Muscle of back (tissue), 11 donors: ENCODE results near the gene SMYD3. TPM values are rescaled to one million over a fixed set of nuclear protein-coding genes. Genes with fewer than 3 reads are reported as not detected.
A peak's percentile ranks its signal among the peaks of the same experiment; 100 is the strongest.
"Not testable (repeated sequence)": the region's sequence is repeated elsewhere in the genome, so short reads cannot be mapped to it uniquely, and the experiment has no call there.

Experiments used
- DNase-seq, 3 donors: peaks; one replicate each; pipeline versions ENCODE4 v3.0.0 to v3.0.0-alpha.2; 2013
- polyA plus RNA-seq, 10 donors: library from polyadenylated mRNA; unstranded; fragments of 120-200 nt; gene quantifications; one replicate each; pipeline ENCODE4 v1.2.1, GENCODE V29; 2013; ENCODE audit not compliant: insufficient read length in 10 of 10

Gene SMYD3
- polyA plus RNA-seq, 10 donors: 7.0 to 11.3 (median 9.9) TPM

DNA sequence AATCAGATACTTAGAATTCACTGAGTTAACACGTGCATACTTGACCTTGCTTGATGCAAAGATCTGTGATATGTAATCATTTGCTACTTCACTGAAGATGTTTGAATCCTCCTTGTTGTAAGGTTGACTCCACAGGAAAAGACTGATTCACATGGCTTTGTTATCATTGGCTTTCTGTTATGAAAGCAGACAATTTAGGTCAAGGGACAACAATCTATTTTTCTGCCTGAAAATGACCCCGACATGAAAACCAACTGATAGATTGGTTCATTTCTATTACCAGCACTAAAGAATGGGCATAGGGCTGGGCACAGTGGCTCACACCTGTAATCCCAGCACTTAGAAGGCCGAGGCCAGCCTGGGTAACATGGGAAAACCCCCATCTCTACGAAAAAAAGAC is 546.9 kb downstream of the SMYD3 start:
- no peak for DNase-seq

DNA sequence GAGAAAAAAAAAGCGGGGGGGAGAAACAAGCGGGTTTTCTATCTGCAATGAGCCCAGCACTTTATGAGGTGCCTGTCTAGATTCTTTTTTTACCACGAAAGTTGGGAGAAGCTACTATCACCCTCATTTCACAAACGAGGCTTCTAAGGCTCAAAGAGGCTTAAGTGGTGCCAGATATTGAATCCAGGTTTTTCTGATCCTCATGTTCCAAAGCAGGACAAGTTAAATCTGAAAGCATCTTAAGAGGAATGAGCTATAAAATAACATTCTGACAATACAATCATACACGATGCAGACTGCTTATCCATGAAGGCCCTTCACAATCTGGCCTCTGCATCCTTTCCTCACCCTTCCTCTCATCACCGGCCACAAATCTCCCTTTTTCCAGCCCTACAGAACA is 549.1 kb downstream of the SMYD3 start:
- no peak for DNase-seq

DNA sequence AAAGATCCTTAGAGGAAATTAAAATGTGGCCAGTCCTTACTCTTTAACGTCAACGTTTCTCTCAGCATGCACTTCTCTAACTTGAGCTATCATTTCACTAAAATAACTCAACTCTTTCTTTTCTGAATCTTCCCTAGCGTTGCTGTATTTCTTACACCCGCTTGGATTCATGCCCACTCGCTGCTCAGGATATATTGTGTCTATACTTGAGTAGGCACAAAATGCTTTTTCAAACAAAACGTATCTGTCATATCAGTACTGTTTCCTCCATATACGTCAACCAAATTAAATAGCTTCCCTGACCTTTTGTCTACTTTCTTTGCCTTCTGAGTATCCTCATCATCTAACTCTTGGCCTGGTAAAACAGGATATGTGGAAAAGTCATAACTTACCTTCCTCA is 549.7 kb downstream of the SMYD3 start:
- no peak for DNase-seq

DNA sequence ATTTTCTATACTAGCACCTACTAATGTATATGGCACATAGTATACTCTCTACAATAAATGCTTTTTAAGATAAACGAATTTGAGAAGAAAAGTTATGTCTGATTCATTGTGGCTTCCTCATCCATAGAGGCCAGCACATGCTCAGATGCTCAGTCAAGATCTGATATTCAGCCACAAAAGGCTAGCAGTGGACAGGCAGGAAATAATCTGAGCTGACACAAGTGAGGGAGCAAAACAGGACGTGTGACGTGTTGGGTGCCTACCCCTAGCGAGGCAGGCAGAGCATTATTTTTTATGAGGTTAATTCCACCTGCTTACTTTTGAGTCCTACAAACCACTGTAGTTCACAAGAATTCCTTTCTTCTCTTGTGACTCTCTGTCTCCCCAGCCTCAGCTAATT is 550.9 kb downstream of the SMYD3 start:
- no peak for DNase-seq

DNA sequence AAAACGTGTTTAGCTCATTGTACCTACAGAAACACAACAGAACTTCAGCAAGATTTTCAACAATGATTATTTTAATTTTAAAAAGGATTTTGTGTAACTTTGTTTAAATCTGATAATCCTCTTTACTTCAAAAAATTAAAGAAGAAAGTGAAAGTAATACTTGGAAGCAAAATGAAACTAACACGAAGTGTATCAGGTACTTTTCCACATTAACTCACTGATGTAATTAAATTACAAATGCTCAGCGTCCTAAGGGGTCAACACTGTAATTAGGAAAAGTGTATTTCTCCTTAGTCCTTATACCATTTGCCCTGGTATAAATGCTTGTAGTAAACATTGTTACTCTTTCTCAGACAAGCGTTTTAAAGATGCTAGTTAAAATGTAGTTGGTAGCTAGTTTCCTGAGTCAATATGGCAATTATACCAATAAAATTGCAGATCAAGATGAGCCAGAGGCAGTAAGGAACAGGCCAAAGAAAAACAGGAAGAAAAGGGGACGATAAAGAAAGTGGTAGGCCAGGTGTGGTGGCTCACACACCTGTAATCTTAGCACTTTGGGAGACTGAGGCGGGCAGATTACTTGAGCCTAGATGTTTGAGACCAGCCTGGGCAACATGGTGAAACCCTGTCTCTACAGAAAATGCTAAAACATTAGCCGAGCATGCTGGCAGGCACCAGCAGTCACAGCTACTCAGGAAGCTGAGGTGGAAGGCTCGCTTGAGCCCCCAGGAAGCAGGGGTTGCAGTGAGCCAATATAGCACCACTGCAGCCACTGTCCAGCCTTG is 553.0 kb downstream of the SMYD3 start:
- no peak for DNase-seq

DNA sequence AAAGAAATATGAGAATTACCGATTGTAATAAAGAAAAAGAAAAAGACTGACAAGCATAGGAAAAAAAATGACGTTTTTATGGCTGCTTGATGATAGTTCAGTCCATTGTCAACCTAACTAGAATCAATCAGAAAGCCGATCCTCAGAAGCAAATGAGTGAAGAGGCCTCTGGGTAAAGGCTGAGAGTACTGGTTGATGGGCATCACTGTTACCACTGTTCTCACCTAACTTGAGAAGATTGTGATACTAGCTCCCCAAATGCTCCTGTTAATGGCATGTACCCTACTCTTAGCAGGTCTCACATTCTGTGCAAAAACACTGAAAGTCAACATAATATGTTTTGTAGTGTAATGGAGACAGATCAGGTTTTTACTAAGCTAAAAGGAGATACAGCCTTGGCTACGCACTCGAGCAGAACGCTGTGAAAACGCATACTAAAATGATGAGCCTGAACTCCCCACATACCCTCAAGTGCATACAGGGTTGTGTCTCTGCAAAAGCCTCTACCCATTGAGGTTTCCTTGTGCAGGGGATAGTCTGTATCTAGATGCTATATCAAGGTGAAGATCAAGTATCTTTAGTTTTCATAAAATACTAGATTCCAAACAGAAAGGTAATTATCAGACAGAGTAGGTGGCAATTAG is 554.6 kb downstream of the SMYD3 start:
- DNase-seq: no peak

DNA sequence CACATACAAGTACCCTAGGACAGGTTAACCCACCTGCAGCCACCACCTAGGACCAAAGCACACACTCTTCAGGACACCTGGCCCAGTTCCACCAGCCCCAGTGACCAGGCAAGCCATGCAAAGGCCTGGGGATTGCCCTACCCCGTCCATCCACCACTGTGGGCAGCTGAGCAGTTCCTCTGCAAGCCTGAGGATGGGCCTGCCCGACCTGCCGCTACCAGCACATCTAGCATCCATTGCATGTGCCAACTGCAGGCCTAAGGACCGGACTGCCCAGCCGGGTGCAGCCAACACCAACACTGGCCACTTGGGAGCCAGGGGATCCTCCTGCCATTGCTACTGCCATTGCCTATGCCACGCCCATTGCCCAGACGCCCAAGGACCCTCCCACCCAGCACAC is 558.3 kb downstream of the SMYD3 start:
- no peak for DNase-seq

DNA sequence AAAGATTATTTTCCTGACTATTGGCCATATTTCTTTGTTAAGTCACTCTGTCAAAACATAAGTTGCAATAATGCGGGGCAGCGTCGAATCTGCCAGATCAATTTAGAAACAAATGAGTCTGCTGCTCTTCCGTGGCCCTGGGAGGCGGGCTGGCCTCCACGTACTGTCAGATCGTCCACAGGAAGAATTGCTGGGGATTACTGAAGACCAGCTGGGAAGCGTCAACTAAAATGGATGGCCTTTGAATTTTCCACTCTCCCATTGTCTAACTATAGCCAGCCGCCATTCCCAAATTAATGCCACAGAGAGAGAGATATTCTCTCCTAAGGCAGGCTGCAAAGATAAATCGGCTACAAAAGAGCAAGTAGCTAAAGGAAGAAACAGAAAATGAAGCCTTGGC is 560.2 kb downstream of the SMYD3 start:
- no peak for DNase-seq

DNA sequence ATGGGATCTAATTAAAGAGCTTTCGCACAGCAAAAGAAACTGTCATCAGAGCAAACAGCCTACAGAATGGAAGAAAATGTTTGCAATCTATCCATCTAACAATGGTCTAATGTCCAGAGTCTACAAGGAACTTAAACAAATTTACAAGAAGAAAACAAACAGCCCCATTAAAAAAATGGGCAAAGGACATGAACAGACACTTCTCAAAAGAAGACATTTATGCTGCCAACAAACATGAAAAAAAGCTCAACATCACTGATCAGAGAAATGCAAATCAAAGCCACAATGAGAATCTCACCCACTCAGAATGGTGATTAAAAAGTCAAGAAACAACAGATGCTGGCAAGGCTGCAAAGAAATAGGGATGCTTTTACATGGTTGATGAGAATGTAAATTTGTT is 561.9 kb downstream of the SMYD3 start:
- not testable (repeated sequence) for DNase-seq

DNA sequence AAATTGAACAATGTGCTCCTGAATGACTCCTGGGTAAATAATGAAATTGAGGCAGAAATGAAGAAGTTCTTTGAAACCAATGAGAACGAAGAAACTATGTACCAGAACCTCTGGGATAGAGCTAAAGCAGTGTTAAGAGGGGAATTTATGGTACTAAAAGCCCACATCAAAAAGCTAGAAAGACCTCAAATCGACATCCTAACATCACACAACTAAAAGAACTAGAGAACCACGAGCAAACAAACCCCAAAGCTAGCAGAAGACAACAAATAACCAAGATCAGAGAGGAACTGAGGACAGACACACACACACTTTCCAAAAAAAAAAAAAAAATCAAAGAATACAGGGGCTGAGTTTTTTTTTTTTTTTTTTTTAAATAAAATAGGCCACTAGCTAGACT is 564.2 kb downstream of the SMYD3 start:
- DNase-seq: no peak

DNA sequence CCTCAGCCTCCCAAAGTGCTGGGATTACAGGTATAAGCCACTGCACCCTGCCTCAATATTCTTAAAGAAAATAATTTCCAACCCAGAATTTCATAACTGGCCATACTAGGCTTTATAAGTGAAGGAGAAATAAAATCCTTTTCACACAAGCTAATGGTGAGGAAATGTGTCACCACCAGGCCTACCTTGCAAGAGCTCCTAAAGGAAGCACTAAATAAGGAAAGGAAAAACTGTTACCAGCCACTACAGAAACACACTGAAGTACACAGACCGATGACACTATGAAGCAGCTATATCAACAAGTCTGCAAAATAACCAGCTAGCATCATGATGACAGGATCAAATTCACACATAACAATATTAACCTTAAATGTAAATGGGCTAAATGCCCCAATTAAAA is 565.3 kb downstream of the SMYD3 start:
- not testable (repeated sequence) for DNase-seq

DNA sequence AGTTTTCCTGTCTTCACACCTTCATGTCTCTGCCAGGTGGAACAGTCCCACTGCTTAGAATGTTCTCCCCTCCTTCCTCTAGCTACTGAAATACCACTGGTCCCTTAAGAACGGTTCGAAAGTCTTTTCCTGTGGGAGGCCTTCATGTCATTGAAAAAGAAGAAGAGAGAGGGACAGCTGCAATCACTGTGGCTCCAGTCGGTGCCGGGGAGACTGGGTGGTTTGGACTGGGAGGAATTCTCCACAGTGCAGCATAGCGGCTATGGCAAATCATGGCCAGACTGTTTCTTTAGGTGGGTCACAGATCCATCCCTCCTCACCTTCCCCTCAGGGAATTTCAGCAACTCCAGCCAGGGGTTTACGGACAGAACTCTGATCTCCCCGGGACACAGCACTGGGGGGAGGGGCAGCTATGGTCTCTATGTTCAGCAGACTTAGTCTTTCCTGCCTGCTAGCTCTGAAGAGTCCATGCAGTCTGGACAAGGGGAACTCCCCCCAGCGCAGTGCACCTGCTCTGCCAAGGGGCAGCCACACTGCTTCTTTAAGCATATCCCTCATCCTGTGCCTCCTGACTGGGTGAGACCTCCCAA is 567.2 kb downstream of the SMYD3 start:
- DNase-seq: no peak

DNA sequence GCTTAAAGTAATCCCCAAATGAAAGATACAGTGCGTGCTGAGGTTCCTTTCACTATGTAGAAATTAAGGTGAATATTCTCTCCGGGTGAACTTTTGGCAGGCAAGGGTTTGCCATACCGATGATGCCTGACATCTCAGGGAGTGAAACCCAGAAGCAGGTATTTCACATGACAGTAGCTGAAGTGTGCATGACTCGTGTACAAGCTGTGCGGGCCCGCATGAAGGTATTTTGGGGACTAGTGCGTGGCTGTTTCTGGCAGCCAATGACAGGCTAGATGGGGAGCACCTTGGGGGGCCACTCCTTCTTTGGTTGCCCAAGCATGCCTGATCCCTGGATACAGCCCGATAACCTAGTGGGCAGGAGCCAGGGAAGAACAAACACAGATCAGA is 569.0 kb downstream of the SMYD3 start:
- DNase-seq: no peak

DNA sequence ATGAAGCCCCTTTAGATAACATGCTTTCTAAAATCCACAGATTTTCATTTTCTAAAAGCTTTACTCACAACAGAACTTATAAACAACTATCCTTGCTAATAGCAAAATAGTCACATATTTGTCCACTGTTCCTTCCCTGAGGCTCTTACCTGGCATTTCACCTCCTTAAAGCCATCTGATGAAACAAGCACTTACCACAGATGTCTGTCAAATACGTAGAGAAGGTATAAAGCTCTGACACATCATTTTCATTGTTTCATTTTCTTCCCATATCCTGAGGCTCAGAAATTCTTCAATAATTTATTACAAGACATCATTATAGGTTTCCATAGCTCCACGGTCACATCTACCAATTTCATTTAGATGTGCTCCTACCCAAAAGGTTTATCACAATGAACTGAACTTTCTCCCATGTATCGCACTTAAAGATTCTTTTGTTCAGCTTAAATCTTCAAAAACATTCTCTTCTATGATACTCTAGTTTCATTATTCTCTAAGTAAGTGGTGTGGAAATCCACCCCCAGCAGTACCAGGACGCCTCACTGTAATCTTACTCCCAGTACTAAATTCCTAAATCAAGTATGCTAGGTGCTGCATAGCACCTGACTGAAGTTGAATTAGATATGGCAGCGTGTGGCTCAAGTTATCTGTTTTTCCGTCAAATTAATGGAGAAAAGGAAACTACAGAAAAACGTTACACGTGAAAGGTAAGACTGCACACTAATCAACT is 569.6 kb downstream of the SMYD3 start:
- no peak for DNase-seq

DNA sequence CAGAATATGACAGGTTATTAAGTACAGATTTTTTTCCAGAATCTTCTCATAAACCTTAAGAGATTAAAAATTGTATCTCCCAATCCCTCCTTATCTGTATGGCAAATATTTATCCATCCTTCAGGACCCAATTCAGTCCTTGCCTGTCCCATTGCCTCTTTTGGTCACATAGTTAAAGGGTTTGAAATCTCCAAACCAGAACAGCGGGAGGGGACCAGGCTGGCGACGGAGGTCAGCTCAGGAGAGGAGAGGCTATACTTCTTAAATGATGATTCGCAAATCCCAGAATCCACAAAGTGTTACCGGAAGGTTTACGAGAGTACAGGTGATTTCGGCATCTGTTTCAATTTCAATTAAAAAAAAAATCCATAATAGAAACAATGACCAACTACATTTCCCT is 572.7 kb downstream of the SMYD3 start:
- no peak for DNase-seq

DNA sequence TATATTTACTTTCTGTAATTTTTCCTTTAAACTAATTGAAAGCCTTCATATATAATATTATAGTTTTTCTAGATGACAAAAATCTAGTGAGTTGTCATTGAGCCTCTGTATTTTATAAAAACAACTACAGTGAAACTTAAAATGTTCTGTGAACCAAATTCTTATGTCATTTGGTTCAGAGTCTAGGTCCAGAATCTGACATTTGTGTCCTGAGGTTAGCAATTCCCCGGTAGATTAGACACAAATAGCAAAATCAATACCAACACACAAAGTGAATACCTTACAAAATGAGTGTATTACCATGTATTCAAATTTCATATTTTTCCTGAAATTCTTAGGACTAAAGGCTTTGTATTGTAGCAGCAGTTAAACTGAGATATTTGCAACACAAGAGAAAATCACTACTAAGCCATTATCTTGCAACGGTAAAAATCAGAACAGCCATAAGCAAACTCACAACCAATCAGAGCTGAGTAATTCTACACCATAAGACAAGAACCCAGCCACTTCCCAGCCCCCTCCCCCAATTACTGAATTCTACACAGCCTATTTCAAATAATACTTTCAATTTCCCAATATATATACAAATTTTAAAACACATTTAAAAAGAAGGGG is 573.5 kb downstream of the SMYD3 start:
- no peak for DNase-seq

DNA sequence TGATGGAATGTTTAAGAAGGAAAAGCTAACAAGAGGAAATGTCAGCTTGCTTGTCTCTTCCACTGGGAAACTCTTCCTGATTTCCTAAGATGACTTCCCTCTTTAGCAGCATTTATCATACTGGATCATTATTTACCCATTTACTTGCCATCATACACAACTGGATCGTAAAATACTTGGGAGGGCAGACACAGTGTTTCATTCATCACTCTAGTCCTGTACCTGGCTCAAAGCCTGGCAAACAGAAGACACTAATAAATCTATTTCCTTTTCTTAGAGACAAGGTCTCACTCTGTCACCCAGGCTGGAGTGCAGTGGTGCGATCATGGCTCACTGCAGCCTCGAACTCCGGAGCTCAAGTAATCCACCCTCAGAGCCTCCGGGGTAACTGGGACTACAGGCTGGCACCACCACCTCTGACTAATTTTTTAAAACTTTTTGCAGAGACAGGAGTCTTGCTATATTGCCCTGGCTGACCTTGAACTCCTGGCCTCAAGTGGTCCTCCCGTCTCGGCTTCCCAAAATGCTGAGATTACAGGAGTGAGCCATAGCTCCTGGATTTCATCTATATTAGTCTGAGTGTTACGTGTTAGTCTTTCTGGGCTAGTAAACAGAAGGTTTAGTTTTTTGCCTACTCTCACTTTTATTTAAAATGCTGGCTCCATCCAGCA is 574.6 kb downstream of the SMYD3 start:
- DNase-seq: no peak

DNA sequence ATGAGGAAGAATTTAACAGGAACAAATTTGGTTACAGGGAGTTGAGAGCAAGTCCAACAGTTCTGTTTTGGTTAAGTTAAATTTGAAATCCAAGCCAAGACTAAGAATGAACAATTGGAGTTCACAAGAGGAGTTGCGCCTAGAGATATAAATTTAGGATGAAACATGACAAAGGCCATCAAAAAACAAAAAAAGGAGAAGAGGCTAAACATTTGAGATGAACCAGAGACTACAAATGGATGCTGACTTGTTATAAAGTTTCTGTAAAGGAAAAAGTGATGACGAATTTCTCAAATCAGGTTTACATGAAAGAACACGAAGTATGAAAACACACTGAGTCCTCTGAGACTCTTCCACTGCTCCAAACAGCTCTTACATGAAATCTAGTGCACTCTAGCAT is 575.6 kb downstream of the SMYD3 start:
- DNase-seq: no peak

DNA sequence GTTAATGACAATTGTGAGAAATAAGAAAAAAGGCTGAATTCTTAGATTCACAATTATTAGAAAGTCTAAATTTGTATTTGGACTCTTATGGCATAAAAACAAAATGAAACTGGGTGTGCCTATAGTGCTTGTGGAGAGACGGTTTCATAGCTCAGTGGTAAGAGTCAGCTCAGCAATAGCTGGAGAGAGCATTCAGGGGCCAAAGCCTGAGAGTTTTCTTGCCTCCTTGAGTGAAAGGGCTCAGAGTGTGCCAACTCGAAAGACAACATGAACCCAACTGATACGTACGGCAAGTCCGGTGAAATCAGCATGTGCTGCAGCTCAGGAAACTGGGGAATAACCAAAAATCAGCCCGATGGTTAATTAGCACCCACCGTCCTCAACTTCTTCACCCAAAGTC is 577.9 kb downstream of the SMYD3 start:
- DNase-seq: no peak

DNA sequence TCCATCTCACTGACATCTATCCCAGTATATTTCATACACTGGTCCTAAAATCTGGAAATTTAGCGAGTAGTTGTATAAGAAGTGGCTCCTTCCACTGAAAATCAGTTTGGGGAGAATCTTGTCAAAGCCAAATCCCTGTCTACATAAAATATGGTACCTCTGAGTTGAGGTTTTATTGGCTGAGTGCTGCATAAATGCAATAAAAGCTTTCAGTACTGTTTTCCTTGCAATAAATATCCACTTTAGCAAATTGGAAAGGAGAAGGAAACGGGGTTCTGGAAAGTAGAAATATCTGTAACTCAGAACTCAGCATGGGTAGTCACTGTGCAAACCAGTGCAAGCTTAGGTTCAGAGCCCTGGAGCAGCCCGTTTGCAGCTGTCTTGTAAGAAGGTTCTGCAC is 580.2 kb downstream of the SMYD3 start:
- DNase-seq: peak in 1 of 3 donors; percentile 10

DNA sequence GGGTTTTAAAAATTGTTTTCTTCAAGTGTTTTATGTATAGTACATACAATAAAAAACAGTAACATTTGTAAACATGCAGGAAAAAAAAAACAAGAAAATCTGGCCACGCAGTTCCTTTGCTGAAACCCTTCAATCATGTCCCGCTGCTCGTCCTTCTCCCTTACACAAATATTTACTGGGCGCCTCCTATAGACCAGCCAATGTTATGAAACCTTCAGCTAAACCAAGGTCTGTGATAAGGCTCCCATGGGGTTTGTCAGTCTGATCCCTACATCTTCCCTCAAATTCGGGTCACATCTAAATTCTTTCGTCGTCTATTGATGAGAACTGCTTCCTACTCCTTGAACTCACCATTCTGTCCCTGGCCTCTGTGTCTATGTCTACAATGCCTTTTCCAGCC is 583.9 kb downstream of the SMYD3 start:
- DNase-seq: no peak

DNA sequence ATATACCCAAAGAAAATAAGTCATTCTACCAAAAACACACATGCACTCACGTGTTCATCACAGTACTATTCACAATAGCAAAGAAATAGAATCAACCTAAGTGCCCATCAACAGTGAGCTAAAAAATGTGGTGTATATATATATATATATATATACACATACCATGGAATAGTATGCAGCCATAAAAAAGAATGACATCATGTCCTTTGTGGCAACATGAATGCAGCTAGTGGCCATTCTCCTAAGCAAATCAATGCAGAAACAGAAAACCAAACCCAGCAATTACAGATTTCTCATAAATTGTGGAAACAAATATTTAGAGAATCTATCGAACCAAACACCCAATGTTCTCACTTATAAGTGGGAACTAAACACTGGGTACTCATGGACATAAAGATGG is 585.7 kb downstream of the SMYD3 start:
- DNase-seq: no peak
